Activated CD4-positive, alpha-beta T cell treated with anti-CD3 and anti-CD28 coated beads, Interleukin-2, amount 10 ng/mL, durations not matched to agents 24 days and 14 days (primary cell): ENCODE measurements around the gene RHOXF2B. TPM values are rescaled to one million over a fixed set of nuclear protein-coding genes. Genes with fewer than 3 reads are reported as not detected.
"Not testable (repeated sequence)": the region's sequence is repeated elsewhere in the genome, so short reads cannot be mapped to it uniquely, and the experiment has no call there.

Source experiments
- DNase-seq: peaks from one replicate; pipeline ENCODE4 v3.0.0; 2022
- H3K27ac Mint-ChIP-seq: one replicate; pipeline ENCODE4 v1.8.0; 2022; ENCODE audit warnings: mild to moderate bottlenecking, mixed read lengths
- H3K27me3 Mint-ChIP-seq: one replicate; pipeline ENCODE4 v1.8.0; 2022; ENCODE audit warnings: mixed read lengths
- H3K36me3 Mint-ChIP-seq: one replicate; pipeline ENCODE4 v1.8.0; 2022; ENCODE audit warnings: low read depth, mild to moderate bottlenecking, mixed read lengths
- H3K4me1 Mint-ChIP-seq: one replicate; pipeline ENCODE4 v1.8.0; 2021; ENCODE audit warnings: mixed read lengths
- H3K4me3 Mint-ChIP-seq: one replicate; pipeline ENCODE4 v1.8.0; 2022; ENCODE audit warnings: mild to moderate bottlenecking, moderate library complexity, mixed read lengths
- H3K9me3 Mint-ChIP-seq: one replicate; pipeline ENCODE4 v1.8.0; 2021; ENCODE audit warnings: mixed read lengths
- intact Hi-C: fragments of 100-400 bp; cut with micrococcal nuclease; formaldehyde crosslinking; loops from one replicate; pipeline ENCODE4 v1.15.1; 2023
- total RNA-seq: library from RNA; stranded (reverse); gene quantifications from 2 replicates; pipeline ENCODE4 v1.2.3, GENCODE V29; 2022

The RHOXF2B gene
- total RNA-seq, 1 donor from 2014 or later = not detected

GRCh38 chrX:120040176-120040575 is 37.3 kb downstream of the RHOXF2B start:
- H3K27me3 Mint-ChIP-seq, H3K4me3 Mint-ChIP-seq, intact Hi-C loops, H3K9me3 Mint-ChIP-seq, H3K36me3 Mint-ChIP-seq, H3K4me1 Mint-ChIP-seq, H3K27ac Mint-ChIP-seq, DNase-seq: not testable (repeated sequence)

GRCh38 chrX:120039087-120039733 is 38.3 kb downstream of the RHOXF2B start:
- H3K4me1 Mint-ChIP-seq, H3K4me3 Mint-ChIP-seq, H3K27me3 Mint-ChIP-seq, intact Hi-C loops, H3K36me3 Mint-ChIP-seq, H3K9me3 Mint-ChIP-seq, H3K27ac Mint-ChIP-seq, DNase-seq: not testable (repeated sequence)

- H3K27ac Mint-ChIP-seq = no peak overlapping the region
- H3K27me3 Mint-ChIP-seq = peaks cover 5% of the 10 kb centered on the region
- no peak overlapping the region for H3K4me3 Mint-ChIP-seq
- H3K36me3 Mint-ChIP-seq = no peaks in the 10 kb centered on the region
- intact Hi-C loops = no loop called here
- no peaks in the 10 kb centered on the region for H3K9me3 Mint-ChIP-seq
- H3K4me1 Mint-ChIP-seq = no peaks in the 10 kb centered on the region
- no peak for DNase-seq
Observed at GRCh38 chrX:120036704-120037103, 40.8 kb downstream of the RHOXF2B start.

- H3K27ac Mint-ChIP-seq, intact Hi-C loops, H3K9me3 Mint-ChIP-seq, H3K4me1 Mint-ChIP-seq, H3K27me3 Mint-ChIP-seq, H3K36me3 Mint-ChIP-seq, H3K4me3 Mint-ChIP-seq: not testable (repeated sequence)
- DNase-seq = peak; percentile 53
Observed at GRCh38 chrX:120035522-120036309, 41.8 kb downstream of the RHOXF2B start.

- Mint-ChIP-seq H3K4me3 (no peak overlapping the region), H3K9me3 (no peaks in the 10 kb centered on the region), H3K27me3 (peaks cover 17% of the 10 kb centered on the region), H3K36me3 (no peaks in the 10 kb centered on the region), H3K4me1 (no peaks in the 10 kb centered on the region), H3K27ac (no peak overlapping the region)
- no peak for DNase-seq
- intact Hi-C loops = no loop called here
Observed at GRCh38 chrX:120029354-120029753, 48.1 kb downstream of the RHOXF2B start.

- no peak for DNase-seq
- intact Hi-C loops = no loop called here
- Mint-ChIP-seq H3K27ac (no peak overlapping the region), H3K27me3 (peaks cover 15% of the 10 kb centered on the region), H3K36me3 (no peaks in the 10 kb centered on the region), H3K4me3 (no peak overlapping the region), H3K9me3 (no peaks in the 10 kb centered on the region), H3K4me1 (no peaks in the 10 kb centered on the region)
Observed at GRCh38 chrX:120023259-120023658, 54.2 kb downstream of the RHOXF2B start.

GRCh38 chrX:120022763-120023162 is 54.7 kb downstream of the RHOXF2B start:
- no peak overlapping the region for H3K4me3 Mint-ChIP-seq
- intact Hi-C loops = no loop called here
- H3K27me3 Mint-ChIP-seq = peaks cover 14% of the 10 kb centered on the region
- no peak overlapping the region for H3K27ac Mint-ChIP-seq
- DNase-seq = no peak
- no peaks in the 10 kb centered on the region for H3K4me1 Mint-ChIP-seq
- no peaks in the 10 kb centered on the region for H3K9me3 Mint-ChIP-seq
- no peaks in the 10 kb centered on the region for H3K36me3 Mint-ChIP-seq

Other genes starting within 250 kb of the RHOXF2B start
- gene UPF3B, start 224.7 kb downstream of the RHOXF2B start, total RNA-seq = 12.4 and 12.6 TPM in 2 replicates
- 25.2 and 26.7 TPM in 2 replicates for gene RNF113A, start 206.0 kb downstream of the RHOXF2B start, total RNA-seq
- 75.1 and 79.0 TPM in 2 replicates for gene NDUFA1, start 205.9 kb downstream of the RHOXF2B start, total RNA-seq
- gene AKAP14, start 181.8 kb downstream of the RHOXF2B start, total RNA-seq = not detected in 2 replicates
- 8.9 and 10.2 TPM in 2 replicates for gene NKAP, start 133.9 kb downstream of the RHOXF2B start, total RNA-seq
- not detected in 2 replicates for gene RHOXF1, start 38.2 kb upstream of the RHOXF2B start, total RNA-seq
- gene RHOXF2, start 80.9 kb upstream of the RHOXF2B start, total RNA-seq = not detected in 2 replicates
- 14.4 and 14.6 TPM in 2 replicates for gene ZBTB33, start 173.1 kb upstream of the RHOXF2B start, total RNA-seq
- not detected in 2 replicates for gene TMEM255A, start 233.8 kb upstream of the RHOXF2B start, total RNA-seq